ENCODE measurements around the gene AGR3. TPM values are rescaled to one million over a fixed set of nuclear protein-coding genes. Genes with fewer than 3 reads are reported as not detected.

AGR3 gene
- total RNA-seq, 1 experiment from 2014 or later, result not detected

Other genes starting within 250 kb of the AGR3 start
- 24.9 TPM for gene ANKMY2, start 236.2 kb downstream of the AGR3 start, total RNA-seq (2021; ENCODE audit: unreplicated experiment)
- gene BZW2, start 235.8 kb downstream of the AGR3 start, total RNA-seq (2021; ENCODE audit: unreplicated experiment), result 119 TPM
- 18.5 TPM for gene TSPAN13, start 128.2 kb downstream of the AGR3 start, total RNA-seq (2021; ENCODE audit: unreplicated experiment)
- gene AGR2, start 77.0 kb downstream of the AGR3 start, total RNA-seq (2021; ENCODE audit: unreplicated experiment), result 0.93 TPM

Measured in HCT116 (cell line).